Cardiac fibroblast (primary cell): ENCODE data around the gene PTPN21.

Experiments
- DNase-seq, 2 donors: peaks; one replicate each; pipeline versions ENCODE4 v3.0.0 to v3.0.0-alpha.2; 2010; ENCODE audit warnings: low read depth in 2 of 2
- H3K4me3 ChIP-seq, 2 donors: replicated peaks in 1 of 2; 1 replicate in 1 of 2; 2 replicates in 1 of 2; pipeline ENCODE4 v1.5.1; 2011; ENCODE audit warnings: low read depth in 2 of 2, low read length in 2 of 2, mild to moderate bottlenecking in 2 of 2, moderate library complexity in 1 of 2
- CTCF ChIP-seq: IDR thresholded peaks from one replicate; pipeline ENCODE4 v1.5.1; 2011; ENCODE audit warnings: low read depth, mild to moderate bottlenecking, low read length, inconsistent platforms

Gene PTPN21

GRCh38 chr14:88422919-88423650, 131.7 kb downstream of the PTPN21 start:
- peak; percentile 15 to 86 for DNase-seq
- TF ChIP-seq CTCF = no peak
- no peak overlapping the region for H3K4me3 ChIP-seq

DNA sequence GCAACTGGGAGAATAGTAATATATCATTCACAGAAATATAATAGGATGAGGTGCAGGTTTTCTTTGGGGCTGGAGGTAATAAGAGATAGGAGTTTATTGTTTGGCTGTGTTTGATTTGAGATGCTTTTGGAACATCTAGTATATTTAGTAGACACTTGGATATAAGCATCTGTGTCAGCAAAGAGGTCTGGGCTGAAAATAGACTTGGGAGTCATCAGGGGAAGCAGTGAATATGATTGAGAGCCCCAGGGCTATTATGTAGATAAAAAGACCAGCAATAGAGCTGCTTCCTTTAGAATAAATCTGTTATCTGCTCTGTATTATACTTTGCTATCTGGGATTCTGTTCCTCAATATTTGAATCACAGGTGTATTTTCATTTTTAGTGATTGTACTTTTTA, 132.8 kb downstream of the PTPN21 start:
- H3K4me3 ChIP-seq = no peak overlapping the region
- no peak for TF ChIP-seq CTCF
- no peak for DNase-seq

DNA sequence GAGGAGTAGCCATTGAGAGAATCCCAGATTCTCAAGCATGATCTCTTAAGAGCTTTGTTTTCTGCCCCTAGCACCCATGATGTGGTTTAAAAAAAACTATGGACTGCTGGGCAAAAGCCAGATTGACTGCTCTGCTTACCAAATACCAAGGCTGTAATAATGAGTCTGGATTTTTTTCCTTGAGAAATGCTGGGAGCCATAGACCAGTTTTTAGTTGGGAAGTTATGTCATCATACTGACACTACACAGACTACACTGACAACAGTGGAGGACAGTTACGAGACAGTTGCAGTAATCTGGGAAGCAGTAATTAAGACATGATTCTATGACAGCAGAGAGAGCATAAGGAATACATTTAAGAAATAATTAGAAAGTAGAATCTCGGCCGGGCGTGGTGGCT, 133.5 kb downstream of the PTPN21 start:
- no peak overlapping the region for H3K4me3 ChIP-seq
- DNase-seq = peak in 1 of 2 donors; percentile 40
- TF ChIP-seq CTCF = no peak

- DNase-seq = no peak
- H3K4me3 ChIP-seq = no peak overlapping the region
- no peak for TF ChIP-seq CTCF
Measured at GRCh38 chr14:88420187-88420586, 134.6 kb downstream of the PTPN21 start.

DNA sequence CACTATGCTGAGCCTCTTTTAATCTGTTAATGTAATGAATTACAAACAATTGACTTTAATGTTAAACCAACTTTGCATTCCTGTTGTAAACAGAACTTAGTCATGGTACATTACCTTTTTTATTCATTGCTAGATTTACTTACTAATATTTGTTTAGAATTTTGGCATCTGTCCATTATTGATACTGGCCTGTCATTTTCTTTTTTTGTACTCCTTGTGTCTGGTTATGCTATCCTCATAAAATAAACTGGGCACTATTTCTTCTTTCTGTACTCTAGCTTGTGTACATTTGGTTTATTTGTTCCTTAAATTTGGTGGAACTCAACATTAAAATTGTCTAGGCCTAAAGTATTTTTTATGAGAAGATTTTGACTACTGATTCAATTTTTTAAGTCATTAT, 137.2 kb downstream of the PTPN21 start:
- no peak overlapping the region for H3K4me3 ChIP-seq
- TF ChIP-seq CTCF = no peak
- DNase-seq = no peak
